Mesenchymal stem cell (in vitro differentiated cells and primary cell): ENCODE data around the gene SLC9A7.

ENCODE experiments used
- DNase-seq: peaks from one replicate; pipeline ENCODE4 v3.0.0-alpha.2; 2013
- H2AFZ ChIP-seq: one replicate; pipeline ENCODE4 v1.6.1; 2013; ENCODE audit warnings: low read depth, mild to moderate bottlenecking, control low read depth, inconsistent platforms, low read length, moderate library complexity
- H2AK5ac ChIP-seq: 2 replicates; pipeline ENCODE4 v1.6.1; 2013; ENCODE audit warnings: low read length, moderate library complexity, mild to moderate bottlenecking, inconsistent platforms; ENCODE audit not compliant: severe bottlenecking
- H2BK120ac ChIP-seq: one replicate; pipeline ENCODE4 v1.6.1; 2013; ENCODE audit warnings: low read depth, mild to moderate bottlenecking, inconsistent platforms, low read length, moderate library complexity
- H2BK12ac ChIP-seq, 2 experiments: one replicate each; pipeline ENCODE4 v1.6.1; 2013; ENCODE audit warnings: inconsistent platforms in 2 of 2, low read length in 2 of 2, mild to moderate bottlenecking in 2 of 2, moderate library complexity in 2 of 2, control low read depth in 1 of 2
- H2BK15ac ChIP-seq: one replicate; pipeline ENCODE4 v1.6.1; 2013; ENCODE audit warnings: mild to moderate bottlenecking, low read depth, inconsistent platforms; ENCODE audit not compliant: poor library complexity, severe bottlenecking
- H2BK5ac ChIP-seq: 2 replicates; pipeline ENCODE4 v1.6.1; 2013; ENCODE audit warnings: low read depth, mild to moderate bottlenecking, low read length, control low read depth, inconsistent platforms; ENCODE audit not compliant: poor library complexity, severe bottlenecking
- H3K14ac ChIP-seq, 2 experiments: one replicate each; pipeline ENCODE4 v1.6.1; 2013; ENCODE audit warnings: inconsistent platforms in 2 of 2, low read length in 2 of 2, control low read depth in 1 of 2, mild to moderate bottlenecking in 1 of 2, moderate library complexity in 1 of 2
- H3K18ac ChIP-seq, 2 experiments: one replicate each; pipeline ENCODE4 v1.6.1; 2013; ENCODE audit warnings: inconsistent platforms in 2 of 2, low read length in 2 of 2, control low read depth in 1 of 2, low read depth in 1 of 2, mild to moderate bottlenecking in 1 of 2
- H3K23ac ChIP-seq, 2 experiments: one replicate each; pipeline ENCODE4 v1.6.1; 2013; ENCODE audit warnings: inconsistent platforms in 2 of 2, low read length in 2 of 2, mild to moderate bottlenecking in 2 of 2, moderate library complexity in 2 of 2, control low read depth in 1 of 2
- H3K27ac ChIP-seq: 2 replicates; pipeline ENCODE4 v1.5.1; 2013; ENCODE audit warnings: mild to moderate bottlenecking, moderate library complexity, low read length, control low read depth, inconsistent platforms; ENCODE audit not compliant: poor library complexity, severe bottlenecking
- H3K27me3 ChIP-seq, 2 experiments: 2 replicates each; pipeline versions ENCODE4 v1.6.1 to v1.7.0; 2013; ENCODE audit warnings: low read length in 2 of 2, mild to moderate bottlenecking in 2 of 2, moderate library complexity in 2 of 2, control low read depth in 1 of 2, inconsistent platforms in 1 of 2; ENCODE audit not compliant: control insufficient read depth in 1 of 2, insufficient read depth in 1 of 2
- H3K36me3 ChIP-seq, 2 experiments: 2 replicates each; pipeline versions ENCODE4 v1.6.1 to v1.7.0; 2013; ENCODE audit warnings: low read length in 2 of 2, control low read depth in 1 of 2, inconsistent platforms in 1 of 2, low read depth in 1 of 2, mild to moderate bottlenecking in 1 of 2; ENCODE audit not compliant: insufficient read depth in 2 of 2, control insufficient read depth in 1 of 2
- H3K4ac ChIP-seq, 2 experiments: one replicate each; pipeline ENCODE4 v1.6.1; 2013; ENCODE audit warnings: inconsistent platforms in 2 of 2, low read length in 2 of 2, mild to moderate bottlenecking in 2 of 2, moderate library complexity in 2 of 2, control low read depth in 1 of 2, low read depth in 1 of 2
- H3K4me1 ChIP-seq: 2 replicates; pipeline ENCODE4 v1.6.1; 2013; ENCODE audit warnings: low read depth, low read length, control low read depth; ENCODE audit not compliant: control insufficient read depth, insufficient read depth
- H3K4me2 ChIP-seq: 2 replicates; pipeline ENCODE4 v1.6.1; 2013; ENCODE audit warnings: low read length, mild to moderate bottlenecking, inconsistent platforms; ENCODE audit not compliant: poor library complexity, severe bottlenecking
- H3K4me3 ChIP-seq, 2 experiments: 2 replicates each; pipeline versions ENCODE4 v1.5.1 to v1.7.0; 2013; ENCODE audit warnings: low read length in 2 of 2, mild to moderate bottlenecking in 2 of 2, control low read depth in 1 of 2, low read depth in 1 of 2; ENCODE audit not compliant: insufficient read depth in 1 of 2
- H3K79me1 ChIP-seq: replicated peaks from 2 replicates; pipeline ENCODE4 v1.6.1; 2013; ENCODE audit warnings: mild to moderate bottlenecking, control low read depth, low read length, inconsistent platforms; ENCODE audit not compliant: poor library complexity, severe bottlenecking
- H3K9ac ChIP-seq: 2 replicates; pipeline ENCODE4 v1.7.0; 2013; ENCODE audit warnings: mild to moderate bottlenecking, low read length, moderate library complexity
- H3K9me3 ChIP-seq: 2 replicates; pipeline ENCODE4 v1.7.0; 2013; ENCODE audit warnings: mild to moderate bottlenecking, low read length; ENCODE audit not compliant: control insufficient read depth
- H4K8ac ChIP-seq: one replicate; pipeline ENCODE4 v1.6.1; 2013; ENCODE audit warnings: inconsistent platforms, mild to moderate bottlenecking, low read length, moderate library complexity
- H4K91ac ChIP-seq: one replicate; pipeline ENCODE4 v1.6.1; 2013; ENCODE audit warnings: mild to moderate bottlenecking, low read length, inconsistent platforms
- WGBS: methylation state at CpG from one replicate; pipeline ENCODE4 v1.1.7; 2013; ENCODE audit warnings: mixed read lengths; 5-methylcytosine and 5-hydroxymethylcytosine counted together

The SLC9A7 gene

GRCh38 chrX:46575991-46576392 is 182.9 kb downstream of the SLC9A7 start:
- H3K4ac ChIP-seq: no peak overlapping the region
- H3K9me3 ChIP-seq: no peaks in the 10 kb centered on the region
- peaks cover 13% of the 10 kb centered on the region for H3K4me1 ChIP-seq
- H3K18ac ChIP-seq: no peak overlapping the region
- H2AK5ac ChIP-seq: no peak overlapping the region
- no peak overlapping the region for H4K8ac ChIP-seq
- no peak overlapping the region for H3K23ac ChIP-seq
- H3K4me2 ChIP-seq: peak overlapping the region; percentile 92
- H3K79me1 ChIP-seq: peaks cover 8% of the 10 kb centered on the region
- H4K91ac ChIP-seq: no peak overlapping the region
- no peak overlapping the region for H2BK5ac ChIP-seq
- no peak overlapping the region for H2BK120ac ChIP-seq
- no peak overlapping the region for H3K27ac ChIP-seq
- no peak overlapping the region for H2BK15ac ChIP-seq
- H2BK12ac ChIP-seq: no peak overlapping the region
- H2AFZ ChIP-seq: no peak overlapping the region
- no peak overlapping the region for H3K14ac ChIP-seq
- WGBS: 8% methylated on average over 4 of the region's 6 CpGs
- no peaks in the 10 kb centered on the region for H3K36me3 ChIP-seq
- peak overlapping the region in 1 of 2 experiments; percentile 83 for H3K4me3 ChIP-seq
- DNase-seq: peak; percentile 42
- peaks cover 0 to 6% of the 10 kb centered on the region in 2 experiments for H3K27me3 ChIP-seq
- H3K9ac ChIP-seq: peak overlapping the region; percentile 79

- no peak overlapping the region for H4K8ac ChIP-seq
These were observed 183.3 kb downstream of the SLC9A7 start for GRCh38 chrX:46575586-46575985.

GRCh38 chrX:46574774-46575381 is 184.0 kb downstream of the SLC9A7 start:
- Histone ChIP-seq H3K4me2 (peak overlapping the region; percentile 92), H3K23ac (peak overlapping the region in 1 of 2 experiments; percentile 14), H4K91ac (no peak overlapping the region), H3K4ac (no peak overlapping the region), H2BK5ac (no peak overlapping the region), H2BK12ac (no peak overlapping the region), H2BK15ac (no peak overlapping the region), H3K14ac (peak overlapping the region in 1 of 2 experiments; percentile 8), H4K8ac (peak overlapping the region; percentile 64), H2AK5ac (no peak overlapping the region), H3K9me3 (no peaks in the 10 kb centered on the region), H3K27me3 (peaks cover 0 to 8% of the 10 kb centered on the region in 2 experiments), H2AFZ (no peak overlapping the region), H2BK120ac (no peak overlapping the region), H3K36me3 (no peaks in the 10 kb centered on the region), H3K27ac (no peak overlapping the region), H3K4me3 (peak overlapping the region; percentile 71 to 83), H3K79me1 (peaks cover 6% of the 10 kb centered on the region), H3K9ac (peak overlapping the region; percentile 79), H3K18ac (peak overlapping the region; percentile 21 to 66), H3K4me1 (peaks cover 13% of the 10 kb centered on the region)
- WGBS: 1% methylated on average over 46 of the region's 90 CpGs
- DNase-seq: no peak

More at GRCh38 chrX:46575586-46575985, 183.3 kb downstream of the SLC9A7 start:
- no peaks in the 10 kb centered on the region for H3K9me3 ChIP-seq
- peaks cover 7% of the 10 kb centered on the region for H3K79me1 ChIP-seq
- peaks cover 0 to 6% of the 10 kb centered on the region in 2 experiments for H3K27me3 ChIP-seq
- DNase-seq: peak; percentile 14
- H2BK5ac ChIP-seq: no peak overlapping the region
- H3K4me3 ChIP-seq: peak overlapping the region; percentile 71 to 83
- H3K4me2 ChIP-seq: peak overlapping the region; percentile 92
- no peak overlapping the region for H3K27ac ChIP-seq
- no peak overlapping the region for H3K18ac ChIP-seq
- no peak overlapping the region for H2BK15ac ChIP-seq
- H2BK120ac ChIP-seq: no peak overlapping the region
- no peak overlapping the region for H2AFZ ChIP-seq
- peak overlapping the region; percentile 79 for H3K9ac ChIP-seq
- WGBS: 28% methylated on average over 6 of the region's 6 CpGs
- peaks cover 13% of the 10 kb centered on the region for H3K4me1 ChIP-seq
- no peak overlapping the region for H2BK12ac ChIP-seq
- no peaks in the 10 kb centered on the region for H3K36me3 ChIP-seq
- H3K4ac ChIP-seq: no peak overlapping the region
- no peak overlapping the region for H3K14ac ChIP-seq
- no peak overlapping the region for H4K91ac ChIP-seq
- no peak overlapping the region for H2AK5ac ChIP-seq
- no peak overlapping the region for H3K23ac ChIP-seq

GRCh38 chrX:46573892-46574773 is 184.8 kb downstream of the SLC9A7 start:
- peak overlapping the region; percentile 79 for H3K9ac ChIP-seq
- H3K18ac ChIP-seq: peak overlapping the region; percentile 21 to 73
- peak overlapping the region in 1 of 2 experiments; percentile 14 for H3K23ac ChIP-seq
- H3K27me3 ChIP-seq: peaks cover 0 to 11% of the 10 kb centered on the region in 2 experiments
- H3K14ac ChIP-seq: no peak overlapping the region
- peaks cover 6% of the 10 kb centered on the region for H3K79me1 ChIP-seq
- H3K27ac ChIP-seq: no peak overlapping the region
- no peaks in the 10 kb centered on the region for H3K9me3 ChIP-seq
- peak overlapping the region; percentile 92 for H3K4me2 ChIP-seq
- DNase-seq: peak; percentile 65
- H3K4me3 ChIP-seq: peak overlapping the region; percentile 71 to 83
- H2AFZ ChIP-seq: peak overlapping the region; percentile 61
- H4K8ac ChIP-seq: peak overlapping the region; percentile 64
- H4K91ac ChIP-seq: peak overlapping the region; percentile 27
- WGBS: 2% methylated on average over 55 of the region's 107 CpGs
- peaks cover 13% of the 10 kb centered on the region for H3K4me1 ChIP-seq
- no peak overlapping the region for H3K4ac ChIP-seq
- H2BK12ac ChIP-seq: no peak overlapping the region
- no peak overlapping the region for H2BK5ac ChIP-seq
- no peaks in the 10 kb centered on the region for H3K36me3 ChIP-seq
- no peak overlapping the region for H2AK5ac ChIP-seq
- H2BK15ac ChIP-seq: no peak overlapping the region
- no peak overlapping the region for H2BK120ac ChIP-seq
